GM18499 (cell line): Measurements from ENCODE around the gene TASP1.
"Not testable (repeated sequence)": the region's sequence is repeated elsewhere in the genome, so short reads cannot be mapped to it uniquely, and the experiment has no call there.

Source experiments
- ATAC-seq: cut with Tn5 transposase; IDR thresholded peaks from one replicate; pipeline ENCODE4 v1.9.1; 2021; ENCODE audit warnings: moderate number of reproducible peaks; ENCODE audit not compliant: insufficient read depth, unreplicated experiment

The TASP1 gene, protein sequence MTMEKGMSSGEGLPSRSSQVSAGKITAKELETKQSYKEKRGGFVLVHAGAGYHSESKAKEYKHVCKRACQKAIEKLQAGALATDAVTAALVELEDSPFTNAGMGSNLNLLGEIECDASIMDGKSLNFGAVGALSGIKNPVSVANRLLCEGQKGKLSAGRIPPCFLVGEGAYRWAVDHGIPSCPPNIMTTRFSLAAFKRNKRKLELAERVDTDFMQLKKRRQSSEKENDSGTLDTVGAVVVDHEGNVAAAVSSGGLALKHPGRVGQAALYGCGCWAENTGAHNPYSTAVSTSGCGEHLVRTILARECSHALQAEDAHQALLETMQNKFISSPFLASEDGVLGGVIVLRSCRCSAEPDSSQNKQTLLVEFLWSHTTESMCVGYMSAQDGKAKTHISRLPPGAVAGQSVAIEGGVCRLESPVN

DNA sequence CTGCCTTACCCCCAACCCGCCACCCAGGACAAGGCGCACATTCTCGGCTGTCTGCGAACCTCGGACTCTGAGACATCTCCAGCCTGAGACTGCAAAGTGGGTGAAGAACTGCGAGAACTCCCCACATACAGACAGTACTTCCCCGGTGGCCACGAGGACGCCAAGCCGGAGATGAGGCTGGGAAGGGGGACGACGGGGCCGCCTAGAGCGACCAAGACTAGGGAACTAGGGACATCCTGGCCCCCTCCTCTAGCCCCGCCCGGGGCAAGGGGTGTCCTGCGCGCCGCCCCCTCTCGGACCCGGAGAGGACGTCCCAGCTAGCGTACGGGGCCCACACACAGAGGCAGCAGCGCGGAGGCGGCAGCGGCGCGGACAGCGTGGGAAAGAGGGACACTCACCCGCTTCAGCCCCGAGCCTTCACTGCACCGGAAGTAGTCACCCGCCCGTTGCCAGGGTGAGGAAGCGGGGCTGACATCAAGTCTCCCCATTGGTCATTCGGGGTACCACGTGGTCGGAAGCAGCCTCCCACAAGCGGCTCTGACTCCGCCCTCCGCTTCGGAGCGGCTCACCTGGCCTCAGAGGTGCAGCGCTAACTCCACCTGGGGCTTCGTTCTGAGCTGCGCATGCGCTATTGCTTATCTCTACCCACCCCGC lies at the start of gene TASP1:
TASP1 (minus strand) TSS at position 437 of the 654 bp plus-strand sequence. CDS start 8,854 bp downstream, outside the sequence.
- ATAC-seq, result peak; percentile 98

DNA sequence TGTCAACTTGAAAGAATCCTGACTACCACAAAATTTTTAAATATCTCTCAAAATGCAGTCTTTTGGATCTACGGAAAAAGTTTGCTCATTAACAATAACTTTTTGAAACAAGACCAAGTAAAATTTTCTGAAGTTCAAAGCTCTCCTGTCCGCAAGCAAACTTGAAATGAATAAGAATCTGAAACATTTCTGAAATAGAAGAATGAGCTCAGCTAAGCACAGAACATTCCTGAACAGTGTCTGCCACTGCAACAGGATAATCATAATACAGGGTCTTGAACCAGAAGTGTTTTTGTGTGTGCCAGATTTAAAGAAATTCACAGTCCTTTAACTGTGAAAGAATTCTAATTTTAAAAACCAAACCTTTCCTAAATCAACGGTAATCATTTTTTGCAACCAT lies 49.1 kb upstream of the TASP1 start:
- ATAC-seq, result no peak

DNA sequence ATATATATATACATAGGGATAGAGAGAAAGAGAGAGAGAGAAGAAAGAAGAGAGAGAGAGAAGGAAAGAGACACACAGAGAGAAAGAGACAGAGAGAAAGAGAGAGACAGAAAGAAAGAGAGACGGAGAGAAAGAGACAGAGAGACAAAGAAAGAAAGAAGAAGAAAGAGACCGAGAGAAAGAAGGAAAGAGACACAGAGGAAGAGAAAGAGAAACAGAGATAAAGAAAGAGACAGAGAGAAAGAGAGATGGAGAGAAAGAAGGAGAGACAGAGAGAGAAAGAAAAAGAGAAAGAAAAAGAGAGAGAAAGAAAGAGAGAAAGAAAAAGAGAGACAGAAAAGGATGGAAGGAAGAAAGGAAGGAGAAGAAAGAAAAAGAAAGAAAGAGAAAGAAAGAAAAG lies 46.9 kb upstream of the TASP1 start:
- no peak for ATAC-seq

DNA sequence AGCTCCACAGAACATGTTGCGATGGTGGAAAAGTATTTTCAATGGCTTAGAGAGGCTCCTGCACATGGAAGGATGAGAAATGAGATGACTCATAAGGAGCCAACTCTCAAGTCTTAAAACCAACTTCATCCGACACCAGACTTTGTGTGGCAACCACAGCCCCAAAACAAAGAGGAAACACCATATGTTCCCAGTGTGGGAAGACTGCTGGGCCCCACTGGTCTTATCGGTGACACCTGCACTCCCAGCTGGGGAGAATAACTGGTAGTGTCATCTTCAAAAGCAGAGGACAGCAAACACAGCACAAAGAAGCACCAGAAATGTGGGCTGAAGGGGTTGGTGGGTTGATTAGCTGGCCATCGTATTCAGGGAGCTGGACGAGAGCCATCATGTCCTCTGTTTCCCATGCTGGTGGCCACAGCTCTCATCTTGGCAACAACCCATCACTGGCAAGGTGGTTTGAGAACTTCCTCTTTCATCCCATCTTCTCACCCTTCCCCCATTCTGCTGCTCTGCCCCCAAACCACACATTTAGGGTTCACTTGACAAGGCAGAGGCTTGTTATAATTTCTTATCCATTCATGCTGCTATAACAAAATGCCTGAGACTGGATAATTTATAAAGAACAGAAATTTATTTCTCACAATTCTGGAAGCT lies 46.0 kb upstream of the TASP1 start:
- ATAC-seq, result peak; percentile 33

DNA sequence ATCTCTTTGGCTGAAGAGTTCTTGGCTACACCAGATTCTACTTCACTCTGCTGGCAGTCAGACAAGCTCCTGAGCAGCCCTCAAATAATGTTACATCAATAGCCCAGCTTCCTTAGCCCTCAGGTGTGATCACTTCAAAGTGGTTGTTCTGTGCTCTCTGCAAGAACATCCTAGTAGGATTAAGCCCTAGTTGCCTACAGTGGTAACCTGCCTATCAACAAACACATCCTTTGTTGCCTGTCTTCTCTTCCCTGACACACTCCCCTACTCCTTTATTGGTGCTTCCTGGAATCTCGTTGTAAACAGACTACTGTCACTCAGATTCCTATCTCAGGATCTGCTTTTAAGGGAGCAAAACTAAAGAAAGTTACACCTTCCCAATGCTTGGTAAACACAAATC lies 45.1 kb upstream of the TASP1 start:
- ATAC-seq, result no peak

DNA sequence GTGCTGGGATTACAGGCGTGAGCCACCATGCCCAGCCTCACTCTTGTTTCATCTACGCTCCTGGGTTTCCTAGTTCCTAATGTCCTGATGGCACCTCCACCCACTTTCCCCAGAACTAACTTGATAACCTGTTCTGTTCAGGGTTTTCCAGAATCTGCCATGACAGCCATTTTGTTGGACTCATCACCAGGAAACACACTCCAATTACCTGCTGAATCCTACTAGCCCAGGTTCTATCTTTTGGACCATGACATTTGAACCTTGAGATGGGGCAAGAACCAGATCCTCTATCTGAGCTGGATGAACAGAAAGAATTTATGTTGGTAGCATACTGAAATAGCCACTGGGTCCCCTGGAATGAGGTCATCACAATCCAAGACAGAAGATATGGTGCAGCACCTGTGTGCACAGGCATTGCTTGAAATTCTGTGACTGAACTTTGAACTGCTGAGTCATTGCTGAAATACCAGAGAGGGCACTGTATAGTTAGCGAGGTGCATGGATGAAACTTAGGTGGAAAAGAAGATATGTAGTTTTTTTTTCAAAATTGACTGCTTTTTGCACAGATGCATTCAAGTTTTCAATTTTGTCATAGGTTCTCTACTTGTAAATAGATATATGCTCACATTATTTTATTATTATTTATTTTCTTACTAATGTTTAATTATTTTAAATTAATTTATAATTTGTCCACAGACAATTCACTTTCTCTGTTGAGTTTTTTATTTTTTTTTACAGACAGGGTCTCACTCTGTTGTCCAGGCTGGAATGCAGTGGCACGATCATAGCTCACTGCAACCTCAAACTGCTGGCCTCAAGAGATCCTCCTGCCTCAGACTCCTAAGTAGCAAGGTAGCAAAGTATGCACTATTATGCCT lies 42.8 kb upstream of the TASP1 start:
- peak; percentile 82 for ATAC-seq

DNA sequence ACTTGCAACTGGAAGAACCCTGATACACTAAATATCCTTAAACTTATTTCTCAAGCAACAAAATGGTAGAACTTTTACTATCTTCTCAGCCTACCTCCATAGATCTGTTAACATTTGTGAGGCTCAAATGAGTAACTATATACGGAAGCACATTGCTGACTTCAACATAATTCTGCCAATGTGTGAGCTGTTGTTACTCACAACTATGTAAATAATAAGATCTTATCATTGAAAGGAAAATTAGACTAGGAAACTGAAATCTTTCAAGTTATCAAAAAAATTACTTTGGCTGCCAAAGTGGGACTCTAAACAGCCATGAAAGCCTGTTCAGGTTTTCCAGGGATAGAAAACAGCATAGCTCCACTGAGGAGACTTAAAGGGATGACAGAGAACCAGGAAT lies 40.2 kb upstream of the TASP1 start:
- ATAC-seq, result no peak

DNA sequence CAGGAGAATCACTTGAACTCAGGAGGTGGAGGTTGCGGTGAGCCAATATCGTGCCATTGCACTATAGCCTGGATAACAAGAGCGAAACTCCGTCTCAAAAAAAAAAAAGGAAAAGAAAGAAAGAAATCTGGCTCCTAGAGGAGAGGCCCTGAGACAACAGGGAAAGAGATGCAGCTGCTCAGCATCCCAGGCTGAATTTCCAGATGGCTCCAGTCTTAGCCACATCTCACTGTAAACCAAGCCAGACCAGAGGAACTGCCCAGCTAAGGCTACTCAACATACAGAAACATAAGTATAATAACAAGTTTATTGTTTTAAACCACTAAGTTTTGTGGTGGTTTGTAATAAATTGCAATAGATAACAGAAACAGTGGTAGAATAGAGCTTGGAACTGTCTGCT lies 38.5 kb upstream of the TASP1 start:
- no peak for ATAC-seq

DNA sequence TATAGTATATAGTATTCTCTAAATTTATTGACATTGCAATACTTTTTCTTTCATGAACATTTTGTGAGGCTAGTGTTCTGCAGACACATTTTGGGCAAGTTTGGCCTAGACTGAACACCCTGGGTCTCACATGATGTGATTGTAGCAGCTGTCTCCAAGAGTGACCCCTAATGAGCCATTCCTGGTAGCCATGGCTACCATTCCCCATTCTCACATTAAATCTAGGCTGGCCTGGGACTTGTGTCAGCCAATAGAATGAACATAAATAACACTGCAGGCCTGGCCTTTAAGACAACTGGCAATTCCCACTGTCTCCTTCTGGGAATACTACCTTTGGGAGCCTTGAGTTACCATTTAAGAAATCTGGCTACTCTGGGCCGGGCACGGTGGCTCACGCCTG lies 38.0 kb upstream of the TASP1 start:
- ATAC-seq, result no peak

DNA sequence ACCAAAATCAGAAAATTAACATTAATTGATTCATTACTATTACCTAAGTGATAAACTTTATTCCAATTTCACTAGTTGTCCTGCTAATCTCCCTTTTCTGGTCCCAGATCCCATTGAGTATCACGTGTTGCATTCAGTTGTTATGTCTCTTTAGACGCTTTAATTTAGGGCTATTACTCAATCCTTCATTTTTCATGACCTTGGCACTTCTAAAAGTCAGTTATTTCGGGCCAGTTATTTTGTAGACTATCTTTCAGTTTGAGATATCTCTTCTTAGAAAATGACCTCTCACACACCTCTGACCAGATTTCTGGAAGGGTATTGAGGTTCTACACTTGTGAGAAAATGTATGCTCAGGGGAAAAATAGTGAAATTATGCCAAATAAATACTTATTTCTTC lies 34.0 kb upstream of the TASP1 start:
- ATAC-seq, result no peak

DNA sequence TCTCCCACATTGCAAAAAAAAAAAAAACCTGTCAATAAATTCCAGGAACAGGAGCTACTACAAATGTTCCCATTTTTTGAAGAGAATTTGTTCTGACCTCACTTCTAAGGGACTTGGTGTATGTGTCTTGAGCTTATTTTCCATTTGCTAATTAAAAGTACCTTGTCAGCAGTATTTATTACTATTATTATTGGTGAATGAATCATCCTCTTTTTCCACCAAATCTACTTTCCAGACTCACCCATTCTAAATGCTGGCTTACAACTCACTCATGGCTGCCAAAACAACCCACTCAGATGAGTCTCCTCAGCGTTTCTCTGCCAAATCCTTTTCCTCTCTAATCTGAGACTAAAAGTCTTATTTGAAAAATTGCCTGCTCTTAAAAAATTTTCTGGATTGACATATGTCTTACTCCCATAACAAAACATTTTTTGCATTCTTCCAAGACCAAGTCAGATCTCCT lies 33.2 kb upstream of the TASP1 start:
- ATAC-seq, result no peak

DNA sequence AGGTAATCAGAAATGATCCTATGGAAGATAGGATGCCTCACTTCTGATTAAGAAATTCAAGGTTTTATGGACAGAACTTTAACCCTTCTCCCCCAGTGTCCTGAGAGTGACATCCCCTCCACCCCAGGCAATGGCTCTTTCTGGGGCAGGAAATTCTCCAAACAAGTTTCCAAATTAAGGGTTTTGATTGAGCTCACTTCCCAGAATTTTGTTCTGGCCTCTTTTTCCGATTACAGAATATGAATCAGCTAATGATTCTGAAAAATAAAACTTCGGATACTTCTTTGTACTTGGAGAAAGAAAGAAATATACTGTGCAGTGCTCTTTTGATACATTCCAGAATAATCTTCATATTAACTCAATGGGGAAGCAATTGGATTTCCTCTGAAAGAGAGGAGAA lies 32.8 kb upstream of the TASP1 start:
- ATAC-seq, result no peak

DNA sequence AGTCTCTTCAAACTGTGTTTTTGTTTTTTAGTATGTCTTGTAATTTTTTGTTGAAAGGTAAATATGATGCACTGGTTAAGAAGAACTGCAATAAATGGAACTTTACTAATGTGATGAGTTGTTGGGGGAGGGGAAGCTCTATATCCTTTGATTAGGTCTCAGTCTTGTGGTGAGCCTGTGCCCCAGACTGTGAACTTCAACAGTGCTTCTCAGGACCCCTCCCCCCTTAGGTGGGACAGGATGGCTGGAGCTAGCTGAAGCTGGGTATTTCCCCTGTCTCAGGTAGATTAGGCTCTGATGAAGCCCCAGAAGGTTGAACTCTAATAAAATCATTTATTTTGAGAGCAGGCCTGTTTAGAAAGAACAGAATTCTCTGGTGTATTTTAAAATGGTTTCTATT lies 31.4 kb upstream of the TASP1 start:
- ATAC-seq, result no peak

DNA sequence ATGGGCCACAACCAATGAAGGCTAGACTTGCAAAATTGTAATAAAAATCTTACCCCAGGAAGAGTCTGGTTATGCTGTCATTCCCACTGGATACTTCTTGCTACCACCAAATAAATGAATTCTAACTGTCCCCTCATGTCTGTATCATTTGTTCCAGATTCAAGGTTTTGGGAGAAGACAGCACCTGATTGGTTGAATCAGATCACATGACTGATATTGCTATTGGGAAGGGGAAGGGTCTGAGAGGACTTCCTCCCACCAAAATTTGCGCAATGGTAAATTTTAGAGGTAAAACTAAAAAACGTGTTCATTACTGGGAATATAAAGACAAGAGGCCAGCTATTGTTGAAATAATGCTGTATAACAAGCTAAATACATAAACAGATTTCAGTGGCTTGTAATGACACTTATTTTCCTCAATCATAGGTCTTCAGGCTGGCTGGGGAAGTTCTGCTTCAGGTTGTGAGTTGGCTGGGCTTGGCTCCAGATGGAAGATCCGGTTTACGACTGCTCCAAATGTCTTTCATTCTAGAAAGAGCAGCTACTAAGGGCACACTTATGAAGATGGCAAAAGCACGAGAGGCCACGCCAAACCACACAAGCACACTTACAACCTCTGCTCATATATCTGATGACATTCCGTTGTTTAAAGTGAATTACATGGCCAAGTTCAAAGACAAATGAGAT lies 27.1 kb upstream of the TASP1 start:
- no peak for ATAC-seq

DNA sequence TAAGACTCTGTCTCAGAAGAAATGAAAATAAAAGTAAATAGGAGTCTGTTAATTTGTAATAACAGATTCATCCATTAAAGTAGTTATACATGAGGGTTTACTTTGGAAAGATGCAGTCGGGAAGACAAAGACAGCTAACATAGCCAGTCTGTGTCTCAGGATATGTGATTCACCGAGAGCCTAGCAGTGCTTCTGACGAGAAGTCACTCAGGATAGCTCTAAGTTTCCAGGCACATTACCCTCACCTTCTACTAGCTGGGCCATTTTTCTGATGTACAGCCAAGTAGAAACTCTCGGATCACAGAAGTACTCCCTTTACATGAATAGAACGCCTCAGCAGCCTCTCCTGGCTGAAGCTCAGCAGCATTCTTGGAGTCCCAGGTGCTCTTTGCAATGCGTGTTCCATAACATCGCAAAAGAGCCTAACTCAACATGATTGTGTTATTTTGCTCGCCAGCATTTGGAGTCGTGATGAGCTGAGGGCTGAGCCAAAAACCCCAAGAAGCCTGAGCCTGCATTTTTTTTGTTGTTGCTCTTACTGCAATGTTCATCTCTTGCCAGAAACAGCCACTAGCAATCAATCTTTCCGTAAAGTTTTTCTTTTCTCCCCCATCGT lies 22.4 kb upstream of the TASP1 start:
- ATAC-seq, result no peak

DNA sequence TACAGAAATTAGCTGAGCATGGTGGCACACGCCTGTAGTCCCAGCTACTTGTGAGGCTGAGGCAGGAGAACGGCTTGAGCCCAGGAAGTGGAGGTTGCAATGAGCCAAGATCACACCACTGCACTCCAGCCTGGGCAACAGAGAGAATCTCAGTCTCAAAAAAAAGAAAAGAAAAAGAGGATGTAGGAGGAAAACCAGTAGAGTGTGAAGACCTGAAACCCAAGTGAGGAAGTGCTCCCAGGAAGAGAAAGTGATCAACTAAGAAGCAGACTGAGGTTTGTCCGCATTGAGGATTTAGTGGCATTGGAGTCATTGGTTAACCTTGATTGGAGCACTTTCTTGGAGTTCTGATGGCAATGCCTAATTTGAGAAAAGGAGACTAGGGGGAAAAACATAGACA lies 20.6 kb upstream of the TASP1 start:
- peak; percentile 95 for ATAC-seq

DNA sequence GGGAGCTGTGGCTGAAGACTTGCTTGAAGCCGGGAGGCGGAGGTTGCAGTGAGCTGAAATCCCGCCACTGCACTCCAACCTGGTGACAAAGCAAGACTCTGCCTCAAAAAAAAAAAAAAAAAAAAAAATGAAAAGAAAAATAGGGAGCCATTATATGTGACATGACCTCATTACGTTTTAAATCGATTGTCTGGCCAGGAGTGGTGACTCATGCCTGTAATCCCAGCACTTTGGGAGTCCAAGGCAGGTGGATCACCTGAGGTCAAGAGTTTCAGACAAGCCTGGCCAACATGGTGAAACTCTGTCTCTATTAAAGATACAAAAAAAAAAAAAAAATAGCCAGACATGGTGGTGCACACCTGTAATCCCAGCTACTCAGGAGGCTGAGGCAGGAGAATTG lies 19.3 kb upstream of the TASP1 start:
- ATAC-seq, result not testable (repeated sequence)

DNA sequence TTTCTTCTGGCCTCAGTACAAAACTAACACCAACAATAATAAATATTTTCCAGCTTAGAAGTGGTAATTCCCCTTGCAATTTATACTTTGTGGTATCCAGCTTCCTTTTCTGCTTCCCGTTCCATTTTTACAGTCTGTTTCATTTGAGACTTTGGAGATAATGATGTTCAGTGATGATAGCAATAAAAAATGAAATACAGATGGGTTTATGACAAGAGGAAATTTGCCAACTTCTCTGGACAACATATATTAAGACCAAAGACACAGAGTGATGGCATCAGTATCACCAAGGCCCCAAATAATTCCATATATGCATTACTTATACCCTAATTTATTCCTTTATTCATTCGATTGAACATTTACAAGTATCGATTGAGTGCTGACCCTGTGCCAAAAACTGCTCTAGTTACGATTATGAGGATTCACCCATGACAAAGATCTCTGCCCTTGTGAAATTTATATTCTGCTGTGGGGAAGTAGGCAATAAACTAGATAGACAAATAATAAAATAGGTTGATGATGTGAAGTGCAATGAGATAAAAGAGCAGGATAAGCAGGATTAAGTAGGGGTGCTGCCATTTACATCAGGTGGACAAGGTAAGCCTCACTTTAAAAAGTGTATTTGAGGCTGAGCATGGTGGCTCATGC lies 18.1 kb upstream of the TASP1 start:
- ATAC-seq, result no peak

DNA sequence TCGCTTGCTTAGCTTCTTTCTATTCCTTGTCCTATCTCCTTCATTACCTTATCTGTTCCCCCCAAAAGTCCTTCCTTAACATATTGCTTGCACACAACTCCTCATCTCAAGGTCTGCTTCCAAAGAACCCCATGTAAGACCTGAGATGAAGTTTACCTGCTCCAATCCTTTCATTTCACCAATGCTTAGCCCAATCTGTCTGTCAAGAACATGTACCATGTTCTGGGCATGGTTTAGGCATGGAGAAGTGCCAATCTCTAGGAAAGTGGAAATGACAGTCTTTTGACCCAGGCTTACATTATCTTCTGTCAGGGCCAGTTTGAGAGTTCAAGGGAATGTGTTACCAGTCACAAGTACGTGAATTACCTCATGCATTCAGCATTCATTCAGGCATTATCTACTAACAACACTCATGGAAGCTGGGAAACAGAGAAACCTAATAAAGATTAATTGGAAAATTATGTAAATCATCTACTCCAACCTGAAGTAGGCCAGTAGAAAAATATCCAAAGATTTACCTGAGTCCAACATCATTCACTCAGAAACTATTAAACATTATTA lies 15.8 kb upstream of the TASP1 start:
- no peak for ATAC-seq
